ENCODE data around the gene NCAM2. TPM values are rescaled to one million over a fixed set of nuclear protein-coding genes. Genes with fewer than 3 reads are reported as not detected.

NCAM2 gene
- total RNA-seq, 4 donors from 2014 or later: 3.2 to 9.1 (median 4.6) TPM

DNA sequence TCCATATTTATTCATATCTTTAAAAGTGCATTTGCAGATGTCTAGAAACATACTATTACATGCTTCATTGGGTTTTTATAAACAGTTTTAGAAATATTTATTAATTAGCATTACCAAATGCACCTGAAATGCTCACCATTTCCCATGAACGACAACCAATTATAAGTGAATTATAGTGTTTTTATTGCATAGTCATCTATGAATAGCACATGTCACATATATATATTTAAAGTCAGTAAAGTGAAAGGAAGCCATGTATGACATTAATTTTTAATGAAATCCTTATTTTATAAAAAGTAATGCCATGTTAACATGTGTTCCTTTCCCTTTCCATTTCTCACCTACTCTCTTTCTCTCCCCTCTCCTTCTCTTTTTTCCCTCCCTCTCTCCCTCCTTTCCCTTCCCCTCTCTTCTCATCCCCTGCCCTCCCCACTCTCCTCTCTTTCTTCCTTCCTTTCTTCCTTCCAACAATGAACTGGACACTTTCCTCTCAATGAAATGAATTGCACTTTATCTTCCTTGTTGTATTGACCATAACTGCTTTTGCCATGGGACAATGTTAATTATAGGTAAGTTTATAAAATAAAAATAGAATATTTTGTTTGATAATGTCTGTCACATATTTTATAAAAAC, 179.3 kb downstream of the NCAM2 start:
- no peak for ATAC-seq
- TF ChIP-seq CTCF (IDR thresholded peaks at IDR 0.05) (no peak), EP300 (IDR thresholded peaks at IDR 0.05) (no peak), POLR2AphosphoS5 (IDR thresholded peaks at IDR 0.05) (no peak), POLR2A (IDR thresholded peaks at IDR 0.05) (no peak)
- Histone ChIP-seq H3K27me3 (no peaks in the 10 kb centered on the region), H3K27ac (no peak overlapping the region), H3K9me3 (no peaks in the 10 kb centered on the region), H3K4me1 (no peaks in the 10 kb centered on the region), H3K4me3 (no peak overlapping the region), H3K36me3 (no peaks in the 10 kb centered on the region)
- 86 to 100% methylated on average over 1 of the region's 1 CpG for WGBS, 2 donors (ENCODE audit: low coverage in 1 of 2)

GRCh38 chr21:21179619-21180298, 181.6 kb downstream of the NCAM2 start:
- H3K27me3 ChIP-seq: no peaks in the 10 kb centered on the region
- no peaks in the 10 kb centered on the region for H3K9me3 ChIP-seq
- no peak overlapping the region for H3K27ac ChIP-seq
- no peaks in the 10 kb centered on the region for H3K36me3 ChIP-seq
- ATAC-seq: no peak
- no peak for TF ChIP-seq POLR2AphosphoS5 (IDR thresholded peaks at IDR 0.05)
- no peak for TF ChIP-seq EP300 (IDR thresholded peaks at IDR 0.05)
- no peak for TF ChIP-seq CTCF (IDR thresholded peaks at IDR 0.05)
- no peak for TF ChIP-seq POLR2A (IDR thresholded peaks at IDR 0.05)
- H3K4me3 ChIP-seq: no peak overlapping the region
- no peaks in the 10 kb centered on the region for H3K4me1 ChIP-seq
- WGBS, 2 donors (ENCODE audit: low coverage in 1 of 2): 80 to 91% methylated on average over 6 to 7 of the region's 7 CpGs

GRCh38 chr21:21182401-21183010, 184.3 kb downstream of the NCAM2 start:
- Histone ChIP-seq H3K9me3 (no peaks in the 10 kb centered on the region), H3K4me1 (no peaks in the 10 kb centered on the region), H3K27ac (no peak overlapping the region), H3K36me3 (no peaks in the 10 kb centered on the region), H3K4me3 (no peak overlapping the region), H3K27me3 (no peaks in the 10 kb centered on the region)
- TF ChIP-seq EP300 (IDR thresholded peaks at IDR 0.05) (no peak), POLR2A (IDR thresholded peaks at IDR 0.05) (no peak), CTCF (IDR thresholded peaks at IDR 0.05) (no peak), POLR2AphosphoS5 (IDR thresholded peaks at IDR 0.05) (no peak)
- 36 to 48% methylated on average over 3 of the region's 3 CpGs for WGBS, 2 donors (ENCODE audit: low coverage in 1 of 2)
- ATAC-seq: no peak

- ATAC-seq: no peak
- H3K4me3 ChIP-seq: no peak overlapping the region
- WGBS, 2 donors (ENCODE audit: low coverage in 1 of 2): 51 to 87% methylated on average over 2 to 3 of the region's 3 CpGs
These were observed 184.9 kb downstream of the NCAM2 start for GRCh38 chr21:21183092-21183491.

More at GRCh38 chr21:21183092-21183491, 184.9 kb downstream of the NCAM2 start:
- H3K9me3 ChIP-seq: no peaks in the 10 kb centered on the region
- H3K27me3 ChIP-seq: no peaks in the 10 kb centered on the region
- H3K36me3 ChIP-seq: no peaks in the 10 kb centered on the region
- H3K4me1 ChIP-seq: no peaks in the 10 kb centered on the region
- H3K27ac ChIP-seq: no peak overlapping the region
- TF ChIP-seq EP300 (IDR thresholded peaks at IDR 0.05) (no peak), POLR2A (IDR thresholded peaks at IDR 0.05) (no peak), CTCF (IDR thresholded peaks at IDR 0.05) (no peak), POLR2AphosphoS5 (IDR thresholded peaks at IDR 0.05) (no peak)
